ENCODE results near the gene SPTY2D1.

- no peak for TF ChIP-seq EP300 (IDR thresholded peaks at IDR 0.05; ENCODE audit: low read depth)
- TF ChIP-seq CTCF (IDR thresholded peaks at IDR 0.05), result no peak
- TF ChIP-seq POLR2AphosphoS5 (IDR thresholded peaks at IDR 0.05), result no peak
Observed at GRCh38 chr11:18611196-18611595, 22.9 kb downstream of the SPTY2D1 start.
